ENCODE results near the gene CDH23. TPM values are rescaled to one million over a fixed set of nuclear protein-coding genes. Genes with fewer than 3 reads are reported as not detected.

CDH23 gene
- total and polyA plus RNA-seq, 10 of the 15 experiments (the other 5 are each of a cell fraction or from before 2014, with no cell fraction given), result 0.09 to 0.40 (median 0.15) TPM; not detected in 1

DNA sequence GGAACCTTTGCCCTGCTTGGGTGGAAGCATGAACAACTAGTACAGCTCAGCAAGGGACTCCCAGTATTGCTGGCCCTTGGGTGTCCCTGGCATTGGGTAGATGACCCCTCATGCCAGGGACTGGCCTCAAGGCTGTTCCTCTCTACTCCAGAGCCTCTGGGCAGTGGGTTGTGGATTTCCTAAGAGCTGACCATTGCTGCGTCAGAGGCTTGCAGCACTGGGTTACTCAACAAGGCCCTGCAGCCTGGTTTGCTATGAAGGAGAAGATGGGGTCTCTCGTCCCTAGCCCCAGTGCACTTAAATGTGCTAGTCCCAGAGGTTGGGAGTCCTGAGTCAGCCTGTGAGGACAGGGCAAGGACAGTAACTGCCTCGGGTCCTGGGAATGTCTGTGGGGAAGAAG is 374.1 kb downstream of the CDH23 start (continued):
- TF ChIP-seq, protein P1, sequence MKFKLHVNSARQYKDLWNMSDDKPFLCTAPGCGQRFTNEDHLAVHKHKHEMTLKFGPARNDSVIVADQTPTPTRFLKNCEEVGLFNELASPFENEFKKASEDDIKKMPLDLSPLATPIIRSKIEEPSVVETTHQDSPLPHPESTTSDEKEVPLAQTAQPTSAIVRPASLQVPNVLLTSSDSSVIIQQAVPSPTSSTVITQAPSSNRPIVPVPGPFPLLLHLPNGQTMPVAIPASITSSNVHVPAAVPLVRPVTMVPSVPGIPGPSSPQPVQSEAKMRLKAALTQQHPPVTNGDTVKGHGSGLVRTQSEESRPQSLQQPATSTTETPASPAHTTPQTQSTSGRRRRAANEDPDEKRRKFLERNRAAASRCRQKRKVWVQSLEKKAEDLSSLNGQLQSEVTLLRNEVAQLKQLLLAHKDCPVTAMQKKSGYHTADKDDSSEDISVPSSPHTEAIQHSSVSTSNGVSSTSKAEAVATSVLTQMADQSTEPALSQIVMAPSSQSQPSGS (IDR thresholded peaks at IDR 0.05; ENCODE audit: low read length), result no peak
- TF ChIP-seq BCL11A (IDR thresholded peaks at IDR 0.05; ENCODE audit: low read depth, low read length) (no peak), NR2C1 (IDR thresholded peaks at IDR 0.05) (no peak), MEF2A (IDR thresholded peaks at IDR 0.05; ENCODE audit: insufficient read depth, low read depth, low read length) (no peak)
- TF ChIP-seq, protein P2, sequence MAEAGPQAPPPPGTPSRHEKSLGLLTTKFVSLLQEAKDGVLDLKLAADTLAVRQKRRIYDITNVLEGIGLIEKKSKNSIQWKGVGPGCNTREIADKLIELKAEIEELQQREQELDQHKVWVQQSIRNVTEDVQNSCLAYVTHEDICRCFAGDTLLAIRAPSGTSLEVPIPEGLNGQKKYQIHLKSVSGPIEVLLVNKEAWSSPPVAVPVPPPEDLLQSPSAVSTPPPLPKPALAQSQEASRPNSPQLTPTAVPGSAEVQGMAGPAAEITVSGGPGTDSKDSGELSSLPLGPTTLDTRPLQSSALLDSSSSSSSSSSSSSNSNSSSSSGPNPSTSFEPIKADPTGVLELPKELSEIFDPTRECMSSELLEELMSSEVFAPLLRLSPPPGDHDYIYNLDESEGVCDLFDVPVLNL (IDR thresholded peaks at IDR 0.05; ENCODE audit: low read depth, low read length), result no peak
- TF ChIP-seq, protein P3, sequence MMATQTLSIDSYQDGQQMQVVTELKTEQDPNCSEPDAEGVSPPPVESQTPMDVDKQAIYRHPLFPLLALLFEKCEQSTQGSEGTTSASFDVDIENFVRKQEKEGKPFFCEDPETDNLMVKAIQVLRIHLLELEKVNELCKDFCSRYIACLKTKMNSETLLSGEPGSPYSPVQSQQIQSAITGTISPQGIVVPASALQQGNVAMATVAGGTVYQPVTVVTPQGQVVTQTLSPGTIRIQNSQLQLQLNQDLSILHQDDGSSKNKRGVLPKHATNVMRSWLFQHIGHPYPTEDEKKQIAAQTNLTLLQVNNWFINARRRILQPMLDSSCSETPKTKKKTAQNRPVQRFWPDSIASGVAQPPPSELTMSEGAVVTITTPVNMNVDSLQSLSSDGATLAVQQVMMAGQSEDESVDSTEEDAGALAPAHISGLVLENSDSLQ (IDR thresholded peaks at IDR 0.05), result no peak

DNA sequence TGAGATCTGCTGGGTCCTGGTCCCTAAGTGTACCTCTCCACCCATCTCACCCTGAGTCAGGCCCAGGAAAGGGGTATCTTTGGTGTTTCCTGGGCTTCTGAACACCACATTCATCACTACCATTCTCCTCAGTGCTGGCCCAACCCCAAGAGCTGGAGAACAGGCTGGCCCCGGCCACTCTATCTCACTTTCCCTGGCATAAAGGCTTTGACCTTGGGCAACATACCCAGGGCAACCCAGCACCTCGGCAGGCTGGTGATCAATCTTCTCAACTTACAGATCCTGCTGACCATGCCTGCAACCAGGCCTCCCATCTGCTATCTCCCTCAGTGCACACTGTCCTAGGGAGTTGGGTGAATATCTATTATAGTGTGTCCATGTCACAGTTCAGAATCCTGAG is 374.5 kb downstream of the CDH23 start:
- Histone ChIP-seq H3K9ac (ENCODE audit: control insufficient read depth, insufficient read depth, low read length) (peak overlapping the region; percentile 15; the same call in 1 of the 2 replicates), H3K27me3 (replicated peaks in 1 of 2; ENCODE audit: control insufficient read depth in 2 of 2, insufficient read depth in 2 of 2, low read length in 1 of 2) (no peaks in the 10 kb centered on the region), H3K27ac (ENCODE audit: control insufficient read depth, insufficient read depth) (peak overlapping the region; percentile 94; the same call in 1 of the 2 replicates), H3K36me3 (ENCODE audit: control insufficient read depth in 2 of 2, insufficient read depth in 2 of 2, low read length in 1 of 2) (no peaks in the 10 kb centered on the region), H3K4me3 (peak overlapping the region; percentile 32), H3K79me2 (ENCODE audit: control insufficient read depth, insufficient read depth, low read length) (peaks cover 23% of the 10 kb centered on the region), H3K4me2 (ENCODE audit: control insufficient read depth, insufficient read depth) (peak overlapping the region; percentile 99), H3K9me3 (replicated peaks; ENCODE audit: control insufficient read depth, insufficient read depth, low read length) (no peaks in the 10 kb centered on the region), H2AFZ (ENCODE audit: control insufficient read depth, low read depth, low read length) (no peak overlapping the region), H3K4me1 (ENCODE audit: control insufficient read depth, insufficient read depth, low read length) (peaks cover 65% of the 10 kb centered on the region), H4K20me1 (ENCODE audit: control insufficient read depth, insufficient read depth) (no peaks in the 10 kb centered on the region)
- DNase-seq (ENCODE audit: low read depth, low spot score), result no peak
- ChIA-PET RAD21 (ENCODE audit: unreplicated experiment) (interaction anchor here (0.6 to 3.6 kb wide), 4 partner anchors 74 to 564 kb away, joined by 3 to 29 read pairs (median 11); no protein-coding TSS in a partner anchor), POLR2A (interaction anchor here (1.0 to 1.5 kb wide), 2 partner anchors 76 to 80 kb away, joined by 4 read pairs; partner anchors contain the start of gene PSAP), CTCF (interaction anchor here (1.2 to 7.2 kb wide), 6 partner anchors 44 to 125 kb away, joined by 3 to 97 read pairs (median 27); no protein-coding TSS in a partner anchor), SMC1A (ENCODE audit: uncharacterized antibody, unreplicated experiment) (interaction anchor here (0.6 to 3.6 kb wide), 6 partner anchors 38 to 399 kb away, joined by 3 to 18 read pairs (median 10); no protein-coding TSS in a partner anchor)
- 76% methylated on average over 2 of the region's 2 CpGs for WGBS (ENCODE audit: insufficient coverage, insufficient replicate concordance, low lambda C conversion rate, missing lambda C conversion rate)
- intact Hi-C loops (cut with micrococcal nuclease; ENCODE audit: unreplicated experiment), result no loop called here
- no peak for ATAC-seq
- in situ Hi-C loops (cut with MboI), result no loop called here
- BruUV-seq (replicated peaks), result no TSS peak
- no peak for FAIRE-seq
- TF ChIP-seq ESRRA (IDR thresholded peaks at IDR 0.05; ENCODE audit: low read length) (no peak), RUNX3 (IDR thresholded peaks at IDR 0.05; ENCODE audit: low read length) (no peak), CREB1 (IDR thresholded peaks at IDR 0.05; ENCODE audit: low read depth) (no peak)
- TF ChIP-seq, protein P4, sequence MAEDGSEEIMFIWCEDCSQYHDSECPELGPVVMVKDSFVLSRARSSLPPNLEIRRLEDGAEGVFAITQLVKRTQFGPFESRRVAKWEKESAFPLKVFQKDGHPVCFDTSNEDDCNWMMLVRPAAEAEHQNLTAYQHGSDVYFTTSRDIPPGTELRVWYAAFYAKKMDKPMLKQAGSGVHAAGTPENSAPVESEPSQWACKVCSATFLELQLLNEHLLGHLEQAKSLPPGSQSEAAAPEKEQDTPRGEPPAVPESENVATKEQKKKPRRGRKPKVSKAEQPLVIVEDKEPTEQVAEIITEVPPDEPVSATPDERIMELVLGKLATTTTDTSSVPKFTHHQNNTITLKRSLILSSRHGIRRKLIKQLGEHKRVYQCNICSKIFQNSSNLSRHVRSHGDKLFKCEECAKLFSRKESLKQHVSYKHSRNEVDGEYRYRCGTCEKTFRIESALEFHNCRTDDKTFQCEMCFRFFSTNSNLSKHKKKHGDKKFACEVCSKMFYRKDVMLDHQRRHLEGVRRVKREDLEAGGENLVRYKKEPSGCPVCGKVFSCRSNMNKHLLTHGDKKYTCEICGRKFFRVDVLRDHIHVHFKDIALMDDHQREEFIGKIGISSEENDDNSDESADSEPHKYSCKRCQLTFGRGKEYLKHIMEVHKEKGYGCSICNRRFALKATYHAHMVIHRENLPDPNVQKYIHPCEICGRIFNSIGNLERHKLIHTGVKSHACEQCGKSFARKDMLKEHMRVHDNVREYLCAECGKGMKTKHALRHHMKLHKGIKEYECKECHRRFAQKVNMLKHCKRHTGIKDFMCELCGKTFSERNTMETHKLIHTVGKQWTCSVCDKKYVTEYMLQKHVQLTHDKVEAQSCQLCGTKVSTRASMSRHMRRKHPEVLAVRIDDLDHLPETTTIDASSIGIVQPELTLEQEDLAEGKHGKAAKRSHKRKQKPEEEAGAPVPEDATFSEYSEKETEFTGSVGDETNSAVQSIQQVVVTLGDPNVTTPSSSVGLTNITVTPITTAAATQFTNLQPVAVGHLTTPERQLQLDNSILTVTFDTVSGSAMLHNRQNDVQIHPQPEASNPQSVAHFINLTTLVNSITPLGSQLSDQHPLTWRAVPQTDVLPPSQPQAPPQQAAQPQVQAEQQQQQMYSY (CRISPR knock-in tag; IDR thresholded peaks at IDR 0.05), result no peak
- TF ChIP-seq, protein P5, sequence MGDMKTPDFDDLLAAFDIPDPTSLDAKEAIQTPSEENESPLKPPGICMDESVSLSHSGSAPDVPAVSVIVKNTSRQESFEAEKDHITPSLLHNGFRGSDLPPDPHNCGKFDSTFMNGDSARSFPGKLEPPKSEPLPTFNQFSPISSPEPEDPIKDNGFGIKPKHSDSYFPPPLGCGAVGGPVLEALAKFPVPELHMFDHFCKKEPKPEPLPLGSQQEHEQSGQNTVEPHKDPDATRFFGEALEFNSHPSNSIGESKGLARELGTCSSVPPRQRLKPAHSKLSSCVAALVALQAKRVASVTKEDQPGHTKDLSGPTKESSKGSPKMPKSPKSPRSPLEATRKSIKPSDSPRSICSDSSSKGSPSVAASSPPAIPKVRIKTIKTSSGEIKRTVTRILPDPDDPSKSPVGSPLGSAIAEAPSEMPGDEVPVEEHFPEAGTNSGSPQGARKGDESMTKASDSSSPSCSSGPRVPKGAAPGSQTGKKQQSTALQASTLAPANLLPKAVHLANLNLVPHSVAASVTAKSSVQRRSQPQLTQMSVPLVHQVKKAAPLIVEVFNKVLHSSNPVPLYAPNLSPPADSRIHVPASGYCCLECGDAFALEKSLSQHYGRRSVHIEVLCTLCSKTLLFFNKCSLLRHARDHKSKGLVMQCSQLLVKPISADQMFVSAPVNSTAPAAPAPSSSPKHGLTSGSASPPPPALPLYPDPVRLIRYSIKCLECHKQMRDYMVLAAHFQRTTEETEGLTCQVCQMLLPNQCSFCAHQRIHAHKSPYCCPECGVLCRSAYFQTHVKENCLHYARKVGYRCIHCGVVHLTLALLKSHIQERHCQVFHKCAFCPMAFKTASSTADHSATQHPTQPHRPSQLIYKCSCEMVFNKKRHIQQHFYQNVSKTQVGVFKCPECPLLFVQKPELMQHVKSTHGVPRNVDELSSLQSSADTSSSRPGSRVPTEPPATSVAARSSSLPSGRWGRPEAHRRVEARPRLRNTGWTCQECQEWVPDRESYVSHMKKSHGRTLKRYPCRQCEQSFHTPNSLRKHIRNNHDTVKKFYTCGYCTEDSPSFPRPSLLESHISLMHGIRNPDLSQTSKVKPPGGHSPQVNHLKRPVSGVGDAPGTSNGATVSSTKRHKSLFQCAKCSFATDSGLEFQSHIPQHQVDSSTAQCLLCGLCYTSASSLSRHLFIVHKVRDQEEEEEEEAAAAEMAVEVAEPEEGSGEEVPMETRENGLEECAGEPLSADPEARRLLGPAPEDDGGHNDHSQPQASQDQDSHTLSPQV (IDR thresholded peaks at IDR 0.05), result no peak

Measured in GM12878 (cell line).